Measurements from ENCODE around the gene ITPR2.
A peak's percentile ranks its signal among the peaks of the same experiment; 100 is the strongest.

The ITPR2 gene

GRCh38 chr12:26473291-26473690 lies 359.7 kb downstream of the ITPR2 start:
- FAIRE-seq: no peak
- no peak for DNase-seq (ENCODE audit: insufficient read length, low spot score)
- TF ChIP-seq POLR2A (IDR thresholded peaks at IDR 0.05; ENCODE audit: low read depth, low read length): no peak

DNA sequence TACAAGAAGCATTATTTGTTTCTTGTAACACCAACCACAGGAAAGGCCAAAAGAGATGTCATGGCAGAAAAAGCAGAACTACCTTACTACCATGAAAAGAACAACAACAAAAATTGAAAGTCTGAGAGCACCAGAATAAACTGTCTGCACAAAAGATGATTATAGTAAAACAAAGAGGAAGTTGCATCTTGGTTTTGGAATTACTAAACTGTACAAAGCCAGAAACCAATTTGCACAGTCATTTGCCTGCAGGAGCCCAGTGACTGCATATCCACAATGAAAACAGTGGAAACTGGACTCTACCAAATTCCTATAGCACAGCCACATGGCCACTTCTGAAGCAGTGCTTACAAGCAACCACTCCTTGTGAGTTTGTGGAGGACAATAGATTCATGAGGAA lies 361.4 kb downstream of the ITPR2 start:
- FAIRE-seq (peak; percentile 60), DNase-seq (ENCODE audit: insufficient read length, low spot score) (no peak)
- no peak for TF ChIP-seq POLR2A (IDR thresholded peaks at IDR 0.05; ENCODE audit: low read depth, low read length)

DNA sequence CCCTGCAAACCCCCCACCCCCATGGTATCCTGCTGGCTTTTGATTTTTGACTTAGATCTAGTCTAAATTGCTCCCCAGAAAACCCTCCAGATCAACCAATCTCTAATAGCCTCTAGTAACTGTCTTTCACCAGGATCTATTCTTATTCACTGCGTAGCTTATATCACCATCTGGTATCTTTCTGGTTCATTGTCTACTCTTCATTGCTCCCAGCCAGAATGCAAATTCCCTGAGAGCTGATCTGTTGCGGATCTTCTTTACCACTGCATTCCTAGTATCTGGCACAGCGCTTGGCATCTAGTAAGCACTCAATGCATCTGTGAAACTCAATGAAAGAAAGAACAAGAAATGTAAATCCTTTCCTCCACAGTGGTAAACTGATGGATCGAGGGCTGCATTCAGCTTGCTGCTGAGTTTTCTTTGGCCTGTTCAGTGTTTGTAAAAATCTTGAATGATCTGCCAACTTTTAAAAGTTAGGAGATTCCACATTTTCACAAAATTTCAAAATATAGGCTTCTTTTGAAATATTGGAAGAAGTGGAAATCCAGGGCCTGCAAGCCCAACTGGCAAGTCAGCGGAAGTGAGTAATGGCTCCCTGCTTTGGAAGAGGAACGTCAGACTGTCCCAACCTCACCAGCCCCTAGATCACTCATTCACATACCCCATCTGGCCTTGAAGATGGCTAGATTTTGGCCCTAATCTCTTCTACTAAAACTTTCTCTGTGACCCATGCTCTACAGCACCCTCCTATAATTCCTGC lies 363.4 kb downstream of the ITPR2 start:
- DNase-seq (ENCODE audit: insufficient read length, low spot score) (no peak), FAIRE-seq (no peak)
- no peak for TF ChIP-seq POLR2A (IDR thresholded peaks at IDR 0.05; ENCODE audit: low read depth, low read length)

GRCh38 chr12:26467351-26467750 lies 365.6 kb downstream of the ITPR2 start:
- no peak for DNase-seq (ENCODE audit: insufficient read length, low spot score)
- TF ChIP-seq POLR2A (IDR thresholded peaks at IDR 0.05; ENCODE audit: low read depth, low read length): no peak
- no peak for FAIRE-seq

- TF ChIP-seq POLR2A (IDR thresholded peaks at IDR 0.05; ENCODE audit: low read depth, low read length): no peak
- FAIRE-seq: no peak
Measured at GRCh38 chr12:26466726-26467125, 366.3 kb downstream of the ITPR2 start.

GRCh38 chr12:26465419-26466097 lies 367.4 kb downstream of the ITPR2 start:
- TF ChIP-seq POLR2A (IDR thresholded peaks at IDR 0.05; ENCODE audit: low read depth, low read length): no peak

More at GRCh38 chr12:26466726-26467125, 366.3 kb downstream of the ITPR2 start:
- DNase-seq (ENCODE audit: insufficient read length, low spot score): no peak

DNA sequence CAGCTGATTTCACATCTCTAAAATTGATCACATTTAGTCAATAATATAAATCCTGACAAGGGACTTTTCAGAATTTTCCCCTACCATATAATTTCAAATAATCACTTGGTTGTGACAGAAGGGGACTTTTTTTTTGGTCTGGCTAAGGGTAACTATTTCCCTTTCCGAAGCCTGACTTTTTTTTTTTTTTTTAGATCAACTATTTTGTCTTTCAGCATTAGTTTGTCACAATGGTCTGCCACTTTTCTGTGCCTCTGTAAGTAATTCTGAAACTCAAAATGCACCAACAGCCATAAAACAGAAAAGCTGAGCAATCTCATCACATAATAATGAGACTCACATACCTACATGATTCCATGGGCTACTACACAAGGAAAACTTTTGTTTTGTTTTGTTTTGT lies 371.2 kb downstream of the ITPR2 start:
- DNase-seq (ENCODE audit: insufficient read length, low spot score): no peak
- TF ChIP-seq POLR2A (IDR thresholded peaks at IDR 0.05; ENCODE audit: low read depth, low read length): no peak
- no peak for FAIRE-seq

More at GRCh38 chr12:26465419-26466097, 367.4 kb downstream of the ITPR2 start:
- FAIRE-seq (no peak), DNase-seq (ENCODE audit: insufficient read length, low spot score) (no peak)

DNA sequence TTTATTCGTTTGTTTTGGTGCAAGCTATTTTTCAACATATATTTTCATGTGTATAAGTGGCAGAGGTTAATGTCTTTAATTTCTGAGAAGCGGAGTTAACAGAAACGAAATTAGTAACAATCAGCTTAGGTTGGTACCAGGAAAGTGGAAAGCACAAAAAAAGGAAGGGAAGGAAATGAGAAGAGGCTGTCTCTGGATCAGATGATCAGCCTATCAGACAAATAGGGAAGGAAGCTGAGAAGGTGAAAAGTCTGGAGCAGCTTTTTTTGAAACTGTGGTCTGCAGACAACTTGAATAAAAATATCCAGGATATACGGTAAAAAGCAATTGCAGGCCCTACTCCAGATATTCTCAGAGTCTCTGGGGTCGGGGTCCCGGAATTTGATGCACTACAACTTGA lies 372.6 kb downstream of the ITPR2 start:
- TF ChIP-seq POLR2A (IDR thresholded peaks at IDR 0.05; ENCODE audit: low read depth, low read length): no peak
- no peak for FAIRE-seq
- no peak for DNase-seq (ENCODE audit: insufficient read length, low spot score)

DNA sequence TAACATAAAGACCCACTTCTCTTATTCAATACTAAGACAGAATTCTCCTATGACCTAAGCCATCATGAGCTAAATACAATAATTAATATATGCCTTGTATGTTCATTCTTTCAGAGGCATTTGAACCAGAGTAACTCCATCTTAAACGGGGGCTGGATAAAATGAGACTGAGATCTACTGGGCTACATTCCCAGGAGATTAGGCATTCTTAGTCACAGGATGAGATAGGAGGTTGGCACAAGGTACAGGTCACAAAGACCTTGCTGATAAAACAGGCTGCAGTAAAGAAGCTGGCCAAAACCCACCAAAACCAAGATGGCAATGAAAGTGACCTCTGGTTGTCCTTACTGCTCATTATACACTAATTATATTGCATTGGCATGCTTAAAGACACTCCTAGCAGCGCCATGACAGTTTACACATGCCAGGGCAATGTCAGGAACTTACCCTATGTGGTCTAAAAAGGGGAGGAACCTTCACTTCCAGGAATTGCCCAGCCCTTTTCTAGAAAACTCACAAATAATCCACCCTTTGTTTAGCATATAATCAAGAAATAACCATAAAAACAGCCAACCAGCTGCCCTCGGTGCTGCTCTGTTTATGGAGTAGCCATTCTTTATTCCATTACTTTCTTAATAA lies 376.9 kb downstream of the ITPR2 start:
- no peak for TF ChIP-seq POLR2A (IDR thresholded peaks at IDR 0.05; ENCODE audit: low read depth, low read length)
- DNase-seq (ENCODE audit: insufficient read length, low spot score): no peak
- FAIRE-seq: peak; percentile 6

DNA sequence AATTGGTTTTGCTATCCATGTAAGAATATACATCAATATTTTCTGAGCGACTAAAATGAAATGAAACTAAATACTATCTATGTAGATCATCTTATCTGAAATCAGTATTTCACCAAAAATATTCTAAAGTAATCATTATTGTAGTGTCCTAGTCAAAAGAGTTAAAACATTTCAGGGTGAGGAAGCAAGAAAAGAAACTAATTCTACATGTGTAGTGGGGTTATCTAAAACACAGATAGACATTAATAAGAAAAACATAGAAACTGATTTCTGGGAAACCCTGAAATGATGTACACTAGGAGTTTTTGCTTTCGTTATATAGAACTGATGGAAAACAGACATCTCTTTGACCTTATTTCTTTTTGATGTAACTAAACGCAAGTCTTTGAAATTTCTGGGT lies 379.7 kb downstream of the ITPR2 start:
- FAIRE-seq: no peak
- TF ChIP-seq POLR2A (IDR thresholded peaks at IDR 0.05; ENCODE audit: low read depth, low read length): no peak
- DNase-seq (ENCODE audit: insufficient read length, low spot score): no peak

GRCh38 chr12:26452511-26452910 lies 380.5 kb downstream of the ITPR2 start:
- no peak for DNase-seq (ENCODE audit: insufficient read length, low spot score)
- no peak for FAIRE-seq
- TF ChIP-seq POLR2A (IDR thresholded peaks at IDR 0.05; ENCODE audit: low read depth, low read length): no peak

DNA sequence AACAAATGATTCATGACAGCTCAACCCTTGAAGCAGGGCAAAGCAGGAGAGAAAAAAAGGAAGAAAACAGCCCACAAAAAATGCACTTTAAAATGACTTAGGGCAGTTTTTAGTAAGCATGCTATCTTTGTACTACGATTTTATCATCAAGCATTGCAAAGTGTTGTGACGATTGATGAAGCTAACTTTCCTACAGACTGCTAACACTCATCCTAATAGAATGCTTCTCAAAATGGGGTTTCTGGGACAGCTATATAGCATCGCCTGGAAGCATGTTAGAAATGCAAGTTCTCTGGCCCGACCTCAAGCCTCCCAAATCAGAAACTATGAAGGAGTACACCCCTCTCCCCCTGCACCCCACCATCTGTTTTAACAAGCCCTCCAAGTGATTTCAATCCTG lies 381.2 kb downstream of the ITPR2 start:
- FAIRE-seq: no peak
- no peak for DNase-seq (ENCODE audit: insufficient read length, low spot score)
- TF ChIP-seq POLR2A (IDR thresholded peaks at IDR 0.05; ENCODE audit: low read depth, low read length): no peak

DNA sequence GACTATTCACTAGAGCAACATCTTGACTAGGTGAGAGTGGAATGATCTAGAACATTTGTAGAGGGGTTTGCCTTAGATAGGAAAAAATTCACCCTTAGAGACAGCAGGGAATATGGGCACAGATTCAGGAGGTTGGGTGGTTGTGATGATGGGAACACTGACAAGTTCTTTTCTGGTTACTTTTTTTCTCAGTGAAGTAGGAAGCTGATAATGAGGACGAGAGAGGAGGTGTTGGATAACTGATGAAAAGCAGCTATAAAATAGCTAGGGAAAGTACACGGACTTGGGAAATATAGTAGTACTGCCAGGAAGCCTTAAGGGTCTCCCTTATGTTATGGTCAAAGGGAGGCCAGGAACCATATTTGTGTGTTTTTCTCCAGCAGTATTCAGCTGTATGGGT lies 387.1 kb downstream of the ITPR2 start:
- TF ChIP-seq POLR2A (IDR thresholded peaks at IDR 0.05; ENCODE audit: low read depth, low read length): no peak
- FAIRE-seq: no peak
- no peak for DNase-seq (ENCODE audit: insufficient read length, low spot score)

DNA sequence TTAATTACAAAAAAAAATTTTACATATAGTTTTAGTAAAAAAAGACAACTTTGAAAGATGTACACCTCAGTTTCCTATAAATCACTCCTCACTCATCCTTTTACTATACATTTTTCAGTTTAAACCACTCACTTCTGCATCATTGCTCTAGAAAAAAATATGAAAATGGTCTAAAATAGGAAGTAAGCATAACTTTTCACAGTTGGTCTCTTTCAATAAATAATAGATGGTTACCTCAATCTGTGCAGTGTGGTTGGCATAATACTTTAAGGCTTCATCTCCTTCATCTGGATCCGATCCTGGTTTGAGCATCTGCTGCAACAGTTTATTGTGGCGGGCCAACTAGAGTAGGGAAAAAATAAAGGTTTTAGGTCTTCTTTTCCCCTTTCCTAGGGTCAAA lies 389.7 kb downstream of the ITPR2 start:
- no peak for DNase-seq (ENCODE audit: insufficient read length, low spot score)
- no peak for FAIRE-seq

More for the DNA sequence above, 389.7 kb downstream of the ITPR2 start:
- no peak for TF ChIP-seq POLR2A (IDR thresholded peaks at IDR 0.05; ENCODE audit: low read depth, low read length)
